Brain pericyte (primary cell): ENCODE measurements around the gene KANK4.
"Not testable (repeated sequence)": the region's sequence is repeated elsewhere in the genome, so short reads cannot be mapped to it uniquely, and the experiment has no call there.

Source experiments
- DNase-seq: peaks from one replicate; pipeline ENCODE4 v3.0.0-alpha.2; 2012; ENCODE audit warnings: low read depth, low spot score

The KANK4 gene

DNA sequence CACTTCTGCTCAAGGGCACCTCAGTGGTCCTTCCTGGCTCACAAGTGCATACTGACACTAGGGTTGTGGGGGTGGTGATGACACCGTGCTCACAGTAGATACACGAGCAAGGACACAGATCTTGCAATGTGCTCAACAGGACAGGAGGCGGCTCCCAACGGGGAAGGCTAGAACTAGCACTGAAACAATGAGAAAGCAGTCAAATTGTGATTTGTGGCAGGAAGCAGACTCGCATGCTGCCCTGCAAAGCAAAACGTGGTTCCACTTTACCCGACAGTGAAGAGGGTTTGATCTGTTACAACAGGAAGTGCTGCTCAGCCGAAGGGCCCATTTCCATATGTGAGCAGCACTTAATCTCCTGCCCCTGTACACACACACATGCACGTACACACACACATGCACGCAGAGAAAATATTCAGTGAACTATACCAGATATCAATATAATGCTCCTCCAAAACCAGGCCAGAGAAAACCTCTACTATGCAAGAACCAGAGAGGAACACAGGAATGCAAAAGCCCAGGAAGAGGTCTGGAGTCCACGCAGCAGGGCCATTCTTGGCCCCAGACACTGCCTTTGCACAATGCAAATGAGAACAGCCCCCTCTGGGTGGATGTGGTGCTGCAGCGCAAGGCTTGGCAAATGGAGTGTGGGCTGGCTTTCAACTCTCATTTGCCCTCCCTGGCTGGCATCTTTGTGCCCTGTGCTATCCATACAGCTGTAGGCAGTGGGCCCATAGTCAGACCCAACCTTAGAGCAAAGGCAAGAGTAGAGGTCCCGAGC lies 47.1 kb downstream of the KANK4 start:
- DNase-seq: no peak

DNA sequence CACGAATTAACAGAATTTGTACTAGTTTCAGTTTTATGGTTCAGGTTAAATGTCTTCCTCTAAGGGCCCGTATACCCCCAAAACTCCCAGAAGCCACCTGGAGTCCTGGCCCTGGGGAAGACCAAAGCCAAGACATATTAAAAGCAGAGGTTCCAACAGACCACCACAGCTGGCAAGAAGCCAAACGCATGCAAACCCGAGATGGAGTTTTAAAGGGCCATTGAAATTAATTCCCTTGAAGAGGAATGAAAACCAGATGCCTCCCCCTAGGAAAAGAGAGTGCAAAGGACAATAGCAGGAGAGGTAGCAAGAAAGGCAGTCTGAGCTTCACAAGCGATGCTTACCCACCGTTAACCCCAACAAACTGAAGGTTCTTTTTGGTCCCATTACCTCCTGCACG lies 48.1 kb downstream of the KANK4 start:
- no peak for DNase-seq

DNA sequence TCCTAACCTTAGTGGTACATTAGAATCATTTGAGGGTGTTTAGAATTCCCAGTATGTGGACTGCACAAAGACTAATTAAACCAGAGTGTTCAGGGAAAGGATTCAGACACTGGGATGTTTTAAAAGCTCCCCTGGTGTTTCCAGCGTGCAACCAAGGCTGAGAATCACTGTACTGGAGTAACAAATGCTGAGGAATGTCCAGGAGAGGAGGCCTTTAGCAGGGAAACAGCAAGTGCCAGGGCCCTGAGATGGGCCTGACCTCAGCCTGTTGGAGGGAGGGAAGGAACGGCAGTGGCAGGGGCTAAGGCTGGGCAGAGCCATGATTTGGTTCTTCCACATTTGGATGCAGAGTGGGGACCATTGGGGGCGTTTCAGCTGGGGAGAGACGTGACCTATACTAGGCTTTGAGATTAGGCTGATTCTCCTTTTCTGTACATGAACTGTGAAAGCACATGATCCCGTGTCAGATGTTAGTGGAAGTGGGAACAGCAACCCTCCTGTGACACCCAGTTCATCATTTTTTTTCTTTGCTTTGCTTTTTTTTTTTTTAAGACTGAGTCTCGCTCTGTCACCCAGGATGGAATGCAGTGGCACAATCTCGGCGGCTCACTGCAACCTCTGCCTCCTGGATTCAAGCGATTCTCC lies 49.3 kb downstream of the KANK4 start:
- no peak for DNase-seq

- no peak for DNase-seq
Observed at GRCh38 chr1:62269439-62269838, 49.8 kb downstream of the KANK4 start.

DNA sequence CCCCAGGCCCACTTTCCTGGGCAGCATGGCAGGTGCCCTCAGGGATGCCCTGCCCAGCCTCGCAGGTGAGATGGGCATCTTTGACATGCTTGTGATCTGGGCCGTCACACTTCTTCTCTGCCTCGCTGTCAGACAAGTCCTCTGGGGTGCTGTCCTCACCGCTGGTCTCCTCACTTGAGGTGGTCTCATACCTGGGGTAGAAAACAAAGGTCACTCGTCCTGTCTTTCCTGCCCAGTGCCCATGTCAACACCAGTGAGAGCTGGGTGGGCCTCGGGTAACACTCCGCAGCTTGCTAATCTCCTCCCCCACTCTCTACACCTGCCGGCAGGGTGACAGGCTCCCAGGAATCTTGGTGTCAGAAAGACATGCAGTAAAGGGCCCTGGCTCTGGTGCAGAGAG lies 50.9 kb downstream of the KANK4 start:
- no peak for DNase-seq

GRCh38 chr1:62265956-62266935 lies 53.0 kb downstream of the KANK4 start:
- no peak for DNase-seq

DNA sequence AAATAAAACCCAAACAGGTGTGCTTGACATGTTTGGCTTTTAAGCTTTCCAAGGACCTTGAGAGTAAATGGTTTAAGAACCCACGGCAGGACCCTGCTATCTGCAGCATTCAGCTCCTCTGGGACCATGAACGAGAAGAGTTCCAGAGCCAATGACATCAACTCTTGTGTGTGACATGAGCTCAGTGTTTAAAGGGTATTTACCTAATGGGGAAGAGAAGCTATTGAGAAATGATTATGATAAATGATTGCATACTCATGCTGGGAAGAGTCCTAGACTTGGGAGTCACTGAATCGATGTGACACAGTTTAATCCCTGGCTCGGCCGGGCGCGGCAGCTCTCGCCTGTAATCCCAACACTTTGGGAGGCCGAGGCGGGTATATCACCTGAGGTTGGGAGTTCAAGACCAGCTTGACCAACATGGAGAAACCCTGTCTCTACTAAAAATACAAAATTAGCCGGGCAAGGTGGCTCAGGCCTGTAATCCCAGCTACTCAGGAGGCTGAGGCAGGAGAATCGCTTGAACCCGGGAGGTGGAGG lies 55.4 kb downstream of the KANK4 start:
- no peak for DNase-seq

DNA sequence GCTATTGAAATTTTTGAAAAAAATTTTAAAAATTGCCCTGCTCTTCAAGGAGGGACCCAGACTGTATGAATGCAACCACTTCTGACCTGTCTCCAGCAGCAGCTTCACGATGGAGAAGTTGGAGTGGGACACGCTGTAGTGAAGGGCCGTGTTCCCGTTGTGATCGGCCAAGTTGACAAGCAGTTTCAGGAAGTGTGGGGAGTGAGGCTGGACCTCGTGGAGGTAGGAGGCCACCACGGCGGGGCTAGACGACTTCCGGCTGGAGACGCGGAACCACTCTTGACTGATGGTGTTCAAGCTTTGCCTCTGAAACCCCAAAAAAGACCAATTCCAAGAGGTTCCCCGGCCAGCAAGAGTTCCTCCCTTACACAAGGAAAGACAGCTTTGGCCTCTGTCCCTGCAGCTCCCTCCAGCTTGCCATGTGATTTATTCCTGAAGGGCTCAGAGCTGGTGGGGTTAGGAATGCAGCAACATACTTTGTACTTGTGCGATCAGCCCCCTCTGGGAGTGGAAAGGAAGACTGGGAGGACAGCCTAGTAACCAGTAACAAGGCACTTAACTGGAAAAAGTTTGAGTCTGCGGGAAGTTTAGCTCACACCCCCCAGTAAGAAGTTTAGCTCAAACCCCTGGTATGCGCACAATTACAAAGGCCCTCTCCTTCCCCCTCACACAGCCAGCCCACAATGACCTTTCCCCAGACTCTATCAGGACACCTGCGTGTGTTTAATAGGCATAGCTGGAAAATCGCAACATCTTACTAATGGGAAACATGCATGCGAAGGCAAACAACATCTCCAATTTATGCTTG lies 56.0 kb downstream of the KANK4 start:
- DNase-seq: no peak

DNA sequence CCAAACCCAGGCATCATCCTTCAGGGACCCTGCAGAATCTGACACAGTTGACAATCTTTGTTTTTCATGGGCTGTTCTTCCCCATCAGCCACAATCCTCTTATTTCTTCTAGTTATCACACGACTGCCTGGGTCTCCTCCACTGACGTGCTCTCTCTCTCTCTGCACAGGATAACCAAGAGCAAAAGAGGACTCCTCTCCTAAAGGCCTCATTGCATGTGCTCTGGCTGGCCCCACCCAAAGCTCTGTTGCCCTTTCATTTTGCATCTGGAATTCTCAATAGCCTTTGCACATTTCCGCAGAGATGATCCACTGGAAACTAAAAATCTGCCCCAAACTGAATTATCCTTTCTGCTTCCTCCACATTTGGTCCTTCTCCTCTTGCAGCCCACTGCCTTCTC lies 58.5 kb downstream of the KANK4 start:
- DNase-seq: no peak

DNA sequence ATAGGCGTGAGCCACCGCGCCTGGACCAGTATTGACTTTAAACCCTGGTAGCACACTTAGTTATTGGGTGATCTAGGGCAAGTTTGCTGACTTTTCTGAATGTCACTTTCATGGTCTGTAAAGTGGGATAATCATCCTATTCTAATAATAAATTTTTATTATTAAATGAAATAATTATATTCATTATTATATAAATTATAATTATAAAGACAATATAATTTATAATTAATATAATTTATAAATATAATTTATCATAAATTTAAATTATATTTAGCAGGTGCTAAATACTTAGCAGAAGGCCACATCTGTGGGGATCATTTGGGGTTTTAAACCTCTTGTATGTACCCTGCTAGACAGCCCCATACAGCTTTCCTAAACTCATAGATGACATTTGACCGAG lies 59.7 kb downstream of the KANK4 start:
- no peak for DNase-seq

- no peak for DNase-seq
Observed at GRCh38 chr1:62250126-62250726, 69.0 kb downstream of the KANK4 start.

DNA sequence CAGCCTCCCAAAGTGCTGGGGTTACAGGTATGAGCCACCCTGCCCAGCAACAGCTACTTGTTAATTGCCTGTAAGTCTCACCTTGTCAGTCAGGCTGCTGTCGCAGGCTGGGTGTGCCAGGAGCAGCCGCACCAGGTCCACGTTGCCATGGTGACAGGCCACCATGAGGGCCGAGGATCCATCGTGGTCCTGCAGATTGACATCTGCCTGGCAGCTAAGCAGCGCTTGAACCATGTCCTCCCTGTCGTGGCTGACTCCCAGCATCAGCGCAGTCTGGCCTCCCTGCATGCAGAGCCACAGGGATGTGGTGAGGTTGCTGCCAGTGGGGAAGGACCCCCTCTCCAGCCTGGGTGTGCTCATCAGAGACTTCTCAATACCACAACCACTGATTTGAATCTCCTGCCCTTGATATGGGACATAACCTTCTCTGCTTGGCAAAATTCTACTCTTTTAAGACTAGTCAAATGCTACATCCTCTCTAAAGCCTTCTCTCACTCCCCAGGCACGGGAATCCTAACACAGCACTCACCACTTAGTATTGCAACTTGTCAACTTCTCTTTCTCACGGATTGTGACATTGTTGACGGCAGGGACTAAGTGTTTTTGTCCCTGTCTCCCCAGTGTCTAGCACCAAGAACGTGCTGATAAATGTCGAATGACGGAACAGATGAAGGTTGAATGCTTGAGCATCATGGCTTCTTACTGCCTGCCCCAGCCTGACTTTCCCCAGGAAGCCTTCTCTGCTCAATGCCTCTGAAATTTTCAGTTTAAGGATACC lies 71.7 kb downstream of the KANK4 start:
- DNase-seq: no peak

- DNase-seq: no peak
Observed at GRCh38 chr1:62245201-62245600, 74.0 kb downstream of the KANK4 start.

- not testable (repeated sequence) for DNase-seq
Observed at GRCh38 chr1:62244380-62244779, 74.9 kb downstream of the KANK4 start.

DNA sequence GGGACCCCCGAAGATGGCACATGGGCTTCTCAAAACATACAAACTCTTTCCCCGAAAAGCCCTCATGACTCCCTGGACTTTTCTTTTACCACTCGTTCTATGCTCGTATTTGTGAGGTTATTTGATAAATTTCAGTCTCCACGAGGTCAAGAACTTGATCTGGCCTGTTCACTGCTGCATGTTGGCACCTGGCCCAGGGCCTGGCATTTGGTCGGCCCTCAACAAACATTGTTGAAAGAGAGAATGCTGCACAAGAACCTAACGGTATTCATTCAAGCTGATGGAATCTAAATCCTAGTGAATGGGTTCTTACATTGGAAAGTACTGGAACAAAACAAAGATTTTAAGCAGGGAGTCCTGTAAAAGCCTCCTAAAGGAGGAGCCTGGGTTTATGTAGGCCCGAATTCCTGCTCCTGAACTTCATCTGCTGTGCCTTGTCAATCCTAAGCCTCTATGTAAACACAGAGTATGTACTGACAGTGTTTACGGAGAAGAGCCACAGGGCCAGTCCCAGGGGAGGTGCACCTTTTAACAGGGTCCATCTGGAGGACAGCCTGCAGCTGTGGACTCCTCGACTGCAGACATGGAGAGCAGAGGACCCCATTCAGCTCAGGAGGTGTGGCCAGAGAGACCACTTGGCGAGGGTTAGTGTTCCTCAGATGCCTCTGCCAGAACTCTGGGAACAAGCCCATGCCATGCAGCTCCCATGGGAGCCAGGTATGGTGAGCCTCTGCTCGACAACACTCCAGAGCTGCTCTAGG lies 77.7 kb downstream of the KANK4 start:
- DNase-seq: no peak

DNA sequence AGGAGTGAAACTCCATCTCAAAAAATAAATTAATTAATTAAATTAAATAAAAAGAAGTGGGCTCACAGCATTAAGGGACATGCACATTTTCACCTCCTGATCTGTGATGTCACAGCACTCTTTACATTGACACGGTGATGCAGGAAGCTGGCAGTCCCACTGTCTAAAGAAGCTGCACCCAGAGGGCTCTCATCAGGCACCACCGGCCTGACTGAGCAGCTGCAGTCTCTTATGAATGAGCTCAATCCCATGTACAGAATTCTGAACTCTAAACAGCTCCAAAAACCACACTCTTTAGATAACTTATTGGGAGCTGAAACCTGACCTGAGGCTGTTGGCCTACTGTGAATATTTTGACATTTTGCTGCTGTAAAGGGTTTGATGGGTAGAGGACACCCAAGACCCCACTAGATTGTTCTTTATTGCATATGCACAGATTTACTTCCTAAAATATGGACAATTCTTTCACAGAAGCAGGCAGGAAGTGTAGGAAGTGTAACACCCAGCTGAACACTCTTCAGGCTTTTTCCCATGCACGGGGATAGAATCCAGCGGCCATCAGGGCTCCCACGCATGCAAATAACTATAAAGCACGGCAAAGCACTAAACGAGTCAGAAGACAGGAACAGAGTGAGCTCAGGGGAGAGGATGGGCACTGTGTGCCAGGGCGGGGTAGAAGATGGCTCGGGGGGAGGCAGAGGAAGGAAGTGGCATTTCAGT lies 78.4 kb downstream of the KANK4 start:
- DNase-seq: no peak

GRCh38 chr1:62239652-62240403 lies 79.4 kb downstream of the KANK4 start:
- DNase-seq: not testable (repeated sequence)

DNA sequence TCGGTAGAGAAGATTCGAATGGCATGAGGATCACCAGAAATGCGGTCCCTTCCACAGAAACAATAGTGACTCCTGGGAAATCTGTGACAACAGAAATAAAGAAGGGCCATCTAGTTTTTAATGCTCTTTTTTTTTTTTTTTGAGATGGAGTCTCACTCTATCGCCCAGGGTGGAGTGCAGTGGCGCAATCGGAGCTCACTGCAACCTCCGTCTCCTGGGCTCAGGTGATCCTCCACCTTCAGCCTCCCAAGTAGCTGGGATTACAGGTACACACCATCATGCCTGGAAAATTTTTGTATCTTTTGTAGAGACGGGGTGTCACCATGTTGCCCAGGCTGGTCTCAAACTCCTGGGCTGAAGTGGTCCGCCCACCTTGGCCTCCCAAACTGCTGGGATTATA lies 80.7 kb downstream of the KANK4 start:
- DNase-seq: no peak
